Transverse colon (tissue), 4 donors: ENCODE measurements around the gene PELI2.

ENCODE experiments used
- CTCF ChIP-seq, 5 experiments: fragments of 200-600 bp in 3 of 5; fragments of 450-650 bp in 2 of 5; sonication (generic) in 3 of 5; IDR thresholded peaks; 1 replicate in 2 of 5; 2 replicates in 3 of 5; pipeline ENCODE4 v1.5.1; 2016 to 2017; ENCODE audit warnings: antibody characterized with exemption in 5 of 5, inconsistent platforms in 3 of 5, mild to moderate bottlenecking in 2 of 5, moderate library complexity in 1 of 5
- EP300 ChIP-seq: sonication (generic); formaldehyde crosslinking; IDR thresholded peaks from one replicate; pipeline ENCODE4 v1.6.1; 2017; ENCODE audit warnings: antibody characterized with exemption, low read depth
- POLR2A ChIP-seq: fragments of 450-650 bp; IDR thresholded peaks from one replicate; pipeline ENCODE4 v1.6.1; 2016; ENCODE audit warnings: antibody characterized with exemption, mild to moderate bottlenecking, moderate library complexity
- POLR2AphosphoS5 ChIP-seq, 3 donors: sonication (generic); formaldehyde crosslinking; IDR thresholded peaks; one replicate each; pipeline ENCODE4 v1.6.1; 2016; ENCODE audit warnings: antibody characterized with exemption in 3 of 3

- TF ChIP-seq CTCF (IDR thresholded peaks at IDR 0.05) (no peak), POLR2AphosphoS5 (IDR thresholded peaks at IDR 0.05) (no peak), POLR2A (no peak), EP300 (no peak)
These were observed 69.5 kb downstream of the PELI2 start for GRCh38 chr14:56187736-56188135.
